Stomach (tissue), 9 donors: ENCODE results near the gene ANKS1B. TPM values are rescaled to one million over a fixed set of nuclear protein-coding genes. Genes with fewer than 3 reads are reported as not detected.

Source experiments
- DNase-seq, 2 donors: peaks; one replicate each; pipeline versions ENCODE4 v3.0.0 to v3.0.0-alpha.2; 2013 to 2019
- H3K27ac ChIP-seq, 5 donors: fragments of 200-600 bp in 4 of 5; sonication (generic) in 4 of 5; one replicate each; pipeline ENCODE4 v1.5.1; 2013 to 2019; ENCODE audit warnings: mild to moderate bottlenecking in 1 of 5, moderate library complexity in 1 of 5
- H3K27me3 ChIP-seq, 3 donors: fragments of 200-600 bp; sonication (generic); one replicate each; pipeline ENCODE4 v1.5.1; 2017 to 2019; ENCODE audit warnings: mixed run types in 1 of 3
- H3K36me3 ChIP-seq, 4 donors: fragments of 200-600 bp; sonication (generic); 1 replicate in 3 of 4; 2 replicates in 1 of 4; pipeline ENCODE4 v1.5.1; 2016 to 2019
- H3K4me1 ChIP-seq, 4 donors: fragments of 200-600 bp; sonication (generic); one replicate each; pipeline ENCODE4 v1.5.1; 2016 to 2019
- H3K4me3 ChIP-seq, 4 donors: fragments of 200-600 bp; sonication (generic) in 3 of 4; one replicate each; pipeline ENCODE4 v1.5.1; 2016 to 2019; ENCODE audit warnings: mild to moderate bottlenecking in 1 of 4
- H3K9me3 ChIP-seq, 4 donors: fragments of 200-600 bp; sonication (generic); one replicate each; pipeline ENCODE4 v1.5.1; 2016 to 2019
- CTCF ChIP-seq, 7 experiments: fragments of 450-650 bp in 4 of 7; fragments of 200-600 bp in 3 of 7; sonication (generic) in 3 of 7; IDR thresholded peaks; one replicate each; pipeline ENCODE4 v1.5.1; 2016 to 2019; ENCODE audit warnings: antibody characterized with exemption in 7 of 7, control low read depth in 2 of 7, mild to moderate bottlenecking in 1 of 7
- EP300 ChIP-seq: sonication (generic); formaldehyde crosslinking; IDR thresholded peaks from one replicate; pipeline ENCODE4 v1.6.1; 2017; ENCODE audit warnings: antibody characterized with exemption
- POLR2A ChIP-seq, 4 donors: fragments of 450-650 bp; IDR thresholded peaks; one replicate each; pipeline ENCODE4 v1.6.1; 2016; ENCODE audit warnings: antibody characterized with exemption in 4 of 4, control low read depth in 2 of 4, mild to moderate bottlenecking in 1 of 4, moderate library complexity in 1 of 4
- POLR2AphosphoS5 ChIP-seq, 3 donors: sonication (generic); formaldehyde crosslinking; IDR thresholded peaks; one replicate each; pipeline ENCODE4 v1.6.1; 2016; ENCODE audit warnings: antibody characterized with exemption in 3 of 3
- WGBS, 5 donors: extraction: QIAGEN DNeasy Blood & Tissue Kit in 3 of 5; methylation state at CpG; one replicate each; pipeline versions ENCODE4 v1.1.5 to v1.1.7; 2013 to 2018; 5-methylcytosine and 5-hydroxymethylcytosine counted together
- intact Hi-C: fragments of 100-400 bp; cut with DNase I; formaldehyde crosslinking; loops from one replicate; pipeline ENCODE4 v1.15.1; 2023; ENCODE audit warnings: low total_unique reads
- polyA plus RNA-seq, 3 donors: library from polyadenylated mRNA; stranded (reverse); fragments of 200-250 nt; gene quantifications; one replicate each; pipeline ENCODE4 v1.2.3, GENCODE V29; 2013
- total RNA-seq, 5 donors: library from RNA; depleted of rRNA; stranded (reverse); fragments of >200 nt; gene quantifications; one replicate each; pipeline versions ENCODE4 v1.1.0 to v1.2.3, GENCODE V29; 2014 to 2016
- donor health status: healthy with polysubstance abuse.
- donor health status: Bipolar disorder and iron deficiency.
- donor health status: healthy.

Gene ANKS1B
- total and polyA plus RNA-seq, 8 donors: 0.73 to 26.8 (median 2.2) TPM; not detected in 2

GRCh38 chr12:99224237-99224636 is 760.5 kb downstream of the ANKS1B start:
- Histone ChIP-seq H3K36me3 (no peaks in the 10 kb centered on the region), H3K4me3 (no peak overlapping the region), H3K9me3 (no peaks in the 10 kb centered on the region), H3K27me3 (no peaks in the 10 kb centered on the region), H3K4me1 (no peaks in the 10 kb centered on the region), H3K27ac (no peak overlapping the region)
- no peak for TF ChIP-seq CTCF (IDR thresholded peaks at IDR 0.05)
- TF ChIP-seq POLR2AphosphoS5 (IDR thresholded peaks at IDR 0.05): no peak
- TF ChIP-seq EP300: no peak
- TF ChIP-seq POLR2A (IDR thresholded peaks at IDR 0.05): no peak
- DNase-seq: no peak
- WGBS, 5 donors: 61 to 72% (median 65%) methylated on average over 5 of the region's 5 CpGs
- intact Hi-C loops: no loop called here

DNA sequence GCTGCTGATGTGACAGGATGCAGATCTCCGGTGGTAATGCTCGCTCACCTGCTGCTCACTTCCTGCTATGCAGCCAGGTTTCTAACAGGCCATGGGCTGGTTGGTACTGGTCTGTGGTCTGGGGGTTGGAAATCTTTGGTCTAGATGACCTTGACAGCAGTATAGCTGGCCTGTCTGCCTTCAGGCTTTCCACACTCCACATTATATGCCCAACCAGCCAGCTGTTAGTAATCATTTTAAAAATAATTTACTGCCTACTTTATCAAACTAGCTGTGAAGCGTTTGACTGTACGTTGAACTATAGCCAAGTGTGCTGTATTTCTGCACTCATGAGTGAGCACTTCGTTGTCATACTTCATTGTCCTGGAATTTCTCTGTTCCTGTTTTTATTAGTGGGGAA is 761.2 kb downstream of the ANKS1B start:
- Histone ChIP-seq H3K27me3 (no peaks in the 10 kb centered on the region), H3K27ac (no peak overlapping the region), H3K9me3 (no peaks in the 10 kb centered on the region), H3K4me3 (no peak overlapping the region), H3K36me3 (no peaks in the 10 kb centered on the region), H3K4me1 (no peaks in the 10 kb centered on the region)
- WGBS, 5 donors: 64 to 81% (median 71%) methylated on average over 5 of the region's 5 CpGs
- TF ChIP-seq CTCF (IDR thresholded peaks at IDR 0.05): no peak
- TF ChIP-seq EP300: no peak
- no peak for TF ChIP-seq POLR2A (IDR thresholded peaks at IDR 0.05)
- TF ChIP-seq POLR2AphosphoS5 (IDR thresholded peaks at IDR 0.05): no peak
- intact Hi-C loops: no loop called here
- DNase-seq: peak in 1 of 2 donors; percentile 38

GRCh38 chr12:99213047-99213446 is 771.7 kb downstream of the ANKS1B start:
- intact Hi-C loops: no loop called here
- Histone ChIP-seq H3K27ac (no peak overlapping the region), H3K27me3 (no peaks in the 10 kb centered on the region), H3K4me3 (no peak overlapping the region), H3K4me1 (no peaks in the 10 kb centered on the region), H3K9me3 (peaks cover 0 to 60% (median 40%) of the 10 kb centered on the region in 4 donors), H3K36me3 (no peaks in the 10 kb centered on the region)
- no peak for DNase-seq
- TF ChIP-seq EP300 (no peak), POLR2AphosphoS5 (IDR thresholded peaks at IDR 0.05) (no peak), POLR2A (IDR thresholded peaks at IDR 0.05) (no peak), CTCF (IDR thresholded peaks at IDR 0.05) (no peak)
- WGBS, 5 donors: 69 to 85% (median 71%) methylated on average over 5 of the region's 5 CpGs

GRCh38 chr12:99212275-99212674 is 772.5 kb downstream of the ANKS1B start:
- H3K4me1 ChIP-seq: no peaks in the 10 kb centered on the region
- H3K4me3 ChIP-seq: no peak overlapping the region
- WGBS, 5 donors: 25 to 54% (median 34%) methylated on average over 2 of the region's 2 CpGs
- DNase-seq: peak in 1 of 2 donors; percentile 9
- intact Hi-C loops: no loop called here
- peaks cover 0 to 60% (median 40%) of the 10 kb centered on the region in 4 donors for H3K9me3 ChIP-seq
- no peak for TF ChIP-seq POLR2AphosphoS5 (IDR thresholded peaks at IDR 0.05)
- no peak for TF ChIP-seq POLR2A (IDR thresholded peaks at IDR 0.05)
- TF ChIP-seq EP300: no peak
- TF ChIP-seq CTCF (IDR thresholded peaks at IDR 0.05): no peak
- H3K36me3 ChIP-seq: no peaks in the 10 kb centered on the region
- H3K27me3 ChIP-seq: no peaks in the 10 kb centered on the region
- no peak overlapping the region for H3K27ac ChIP-seq
